ENCODE measurements around the gene CTSA. TPM values are rescaled to one million over a fixed set of nuclear protein-coding genes. Genes with fewer than 3 reads are reported as not detected.
"Not testable (repeated sequence)": the region's sequence is repeated elsewhere in the genome, so short reads cannot be mapped to it uniquely, and the experiment has no call there.

Gene CTSA
- total RNA-seq, 1 donor from 2014 or later, result 42.7 TPM

DNA sequence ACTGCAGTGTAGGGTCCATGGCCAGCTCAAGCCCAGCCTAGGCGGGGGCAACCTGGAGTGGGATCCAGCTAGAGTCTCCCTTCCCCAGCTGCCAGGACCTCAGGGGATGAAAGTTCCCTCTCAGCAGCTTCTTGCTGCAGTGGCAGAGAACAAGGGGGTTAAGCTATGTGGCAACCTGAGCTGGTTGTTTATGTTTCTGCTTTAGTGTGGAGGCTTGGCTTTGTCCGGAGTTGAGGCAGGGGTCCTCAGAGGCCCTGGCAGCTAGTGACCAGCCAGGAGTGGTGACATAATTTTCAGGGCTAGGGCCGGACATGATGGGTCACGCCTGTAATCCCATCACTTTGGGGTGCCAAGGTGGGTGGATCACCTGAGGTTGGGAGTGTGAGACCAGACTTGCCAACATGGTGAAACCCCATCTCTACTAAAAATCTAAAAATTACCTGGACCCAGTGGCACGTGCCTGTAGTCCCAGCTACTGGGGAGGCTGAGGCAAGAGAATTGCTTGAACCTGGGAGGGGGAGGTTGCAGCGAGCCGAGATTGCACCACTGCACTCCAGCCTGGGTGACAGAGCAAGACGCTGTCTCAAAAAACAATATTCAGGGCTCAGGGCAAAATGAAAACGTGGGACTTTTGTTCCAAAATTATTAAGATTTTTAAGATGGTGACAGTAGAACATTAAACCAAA lies 34.8 kb downstream of the CTSA start:
- TF ChIP-seq, protein P1, sequence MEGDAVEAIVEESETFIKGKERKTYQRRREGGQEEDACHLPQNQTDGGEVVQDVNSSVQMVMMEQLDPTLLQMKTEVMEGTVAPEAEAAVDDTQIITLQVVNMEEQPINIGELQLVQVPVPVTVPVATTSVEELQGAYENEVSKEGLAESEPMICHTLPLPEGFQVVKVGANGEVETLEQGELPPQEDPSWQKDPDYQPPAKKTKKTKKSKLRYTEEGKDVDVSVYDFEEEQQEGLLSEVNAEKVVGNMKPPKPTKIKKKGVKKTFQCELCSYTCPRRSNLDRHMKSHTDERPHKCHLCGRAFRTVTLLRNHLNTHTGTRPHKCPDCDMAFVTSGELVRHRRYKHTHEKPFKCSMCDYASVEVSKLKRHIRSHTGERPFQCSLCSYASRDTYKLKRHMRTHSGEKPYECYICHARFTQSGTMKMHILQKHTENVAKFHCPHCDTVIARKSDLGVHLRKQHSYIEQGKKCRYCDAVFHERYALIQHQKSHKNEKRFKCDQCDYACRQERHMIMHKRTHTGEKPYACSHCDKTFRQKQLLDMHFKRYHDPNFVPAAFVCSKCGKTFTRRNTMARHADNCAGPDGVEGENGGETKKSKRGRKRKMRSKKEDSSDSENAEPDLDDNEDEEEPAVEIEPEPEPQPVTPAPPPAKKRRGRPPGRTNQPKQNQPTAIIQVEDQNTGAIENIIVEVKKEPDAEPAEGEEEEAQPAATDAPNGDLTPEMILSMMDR (conservative IDR thresholded peaks at IDR 0.05; ENCODE audit: low read depth, low read length), result no peak
- H3K4me3 ChIP-seq (ENCODE audit: low read depth, low read length), result no peak overlapping the region
- DNase-seq (ENCODE audit: low read depth), result no peak

DNA sequence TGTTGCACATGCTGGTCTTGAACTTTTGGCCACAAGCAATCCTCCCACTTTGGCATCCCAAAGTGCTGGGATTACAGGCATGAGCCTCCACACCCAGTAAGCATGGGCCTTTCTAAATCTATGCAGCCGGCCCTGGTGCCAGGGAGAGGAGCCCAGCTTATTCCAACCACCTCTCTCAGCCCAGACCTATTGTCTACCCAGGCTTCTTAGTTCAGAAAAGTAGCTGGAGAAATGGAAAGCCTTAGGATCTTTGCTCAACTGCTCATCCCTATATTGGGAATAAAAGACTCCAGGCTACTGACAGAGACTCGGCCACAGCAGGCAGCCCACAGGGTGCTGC lies 35.6 kb downstream of the CTSA start:
- H3K4me3 ChIP-seq (ENCODE audit: low read depth, low read length), result no peak overlapping the region
- TF ChIP-seq, protein P1 (conservative IDR thresholded peaks at IDR 0.05; ENCODE audit: low read depth, low read length), result no peak
- DNase-seq (ENCODE audit: low read depth), result no peak

DNA sequence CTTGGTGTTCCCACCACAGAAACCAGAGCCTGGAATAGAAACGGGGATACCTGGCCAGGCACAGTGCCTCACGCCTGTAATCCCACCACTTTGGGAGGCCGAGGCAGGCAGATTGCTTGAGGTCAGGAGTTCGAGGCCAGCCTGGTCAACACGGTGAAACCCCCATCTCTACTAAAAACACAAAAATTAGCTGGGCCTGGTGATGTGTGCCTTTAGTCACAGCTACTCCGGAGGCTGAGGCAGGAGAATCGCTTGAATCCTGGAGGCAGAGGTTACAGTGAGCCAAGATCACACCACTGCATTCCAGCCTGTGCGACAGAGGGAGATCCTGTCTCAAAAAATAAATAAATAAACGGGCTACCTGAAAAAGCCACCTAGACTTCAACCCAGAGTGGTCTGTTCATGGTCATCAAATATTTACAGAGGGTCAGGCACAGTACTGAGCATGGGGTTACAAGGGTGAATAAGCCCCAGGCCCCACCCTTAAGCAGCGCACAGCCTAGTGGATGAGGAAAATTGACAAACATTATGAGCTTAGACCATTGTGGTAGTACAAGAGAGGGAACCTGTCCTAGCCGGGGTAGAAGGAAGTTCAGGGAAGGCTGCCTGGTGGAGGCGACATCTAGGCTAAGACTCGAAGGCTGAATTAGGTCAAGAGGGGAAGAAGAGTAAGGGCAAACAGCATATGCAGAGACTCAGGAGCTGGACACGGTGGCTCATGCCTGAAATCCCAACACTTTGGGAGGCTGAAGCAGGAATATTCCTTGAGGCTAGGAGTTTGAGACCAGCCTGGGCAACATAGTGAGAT lies 36.1 kb downstream of the CTSA start:
- DNase-seq (ENCODE audit: low read depth), result no peak
- H3K4me3 ChIP-seq (ENCODE audit: low read depth, low read length), result no peak overlapping the region
- TF ChIP-seq, protein P1 (conservative IDR thresholded peaks at IDR 0.05; ENCODE audit: low read depth, low read length), result no peak

DNA sequence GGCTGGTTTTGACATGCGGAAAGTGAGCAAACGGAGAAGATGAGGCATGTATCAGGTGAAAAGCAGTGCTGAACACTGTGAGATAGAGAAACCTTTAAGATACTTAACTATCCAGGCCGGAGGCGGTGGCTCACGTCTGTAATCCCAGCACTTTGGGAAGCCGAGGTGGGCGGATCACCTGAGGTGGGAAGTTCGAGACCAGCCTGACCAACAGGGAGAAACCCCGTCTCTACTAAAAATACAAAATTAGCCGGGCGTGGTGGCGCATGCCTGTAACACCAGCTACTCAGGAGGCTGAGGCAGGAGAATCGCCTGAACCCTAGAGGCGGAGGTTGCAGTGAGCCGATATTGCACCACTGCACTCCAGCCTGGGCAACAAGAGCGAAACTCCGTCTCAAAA lies 40.5 kb downstream of the CTSA start:
- not testable (repeated sequence) for H3K4me3 ChIP-seq (ENCODE audit: low read depth, low read length); DNase-seq (ENCODE audit: low read depth)

DNA sequence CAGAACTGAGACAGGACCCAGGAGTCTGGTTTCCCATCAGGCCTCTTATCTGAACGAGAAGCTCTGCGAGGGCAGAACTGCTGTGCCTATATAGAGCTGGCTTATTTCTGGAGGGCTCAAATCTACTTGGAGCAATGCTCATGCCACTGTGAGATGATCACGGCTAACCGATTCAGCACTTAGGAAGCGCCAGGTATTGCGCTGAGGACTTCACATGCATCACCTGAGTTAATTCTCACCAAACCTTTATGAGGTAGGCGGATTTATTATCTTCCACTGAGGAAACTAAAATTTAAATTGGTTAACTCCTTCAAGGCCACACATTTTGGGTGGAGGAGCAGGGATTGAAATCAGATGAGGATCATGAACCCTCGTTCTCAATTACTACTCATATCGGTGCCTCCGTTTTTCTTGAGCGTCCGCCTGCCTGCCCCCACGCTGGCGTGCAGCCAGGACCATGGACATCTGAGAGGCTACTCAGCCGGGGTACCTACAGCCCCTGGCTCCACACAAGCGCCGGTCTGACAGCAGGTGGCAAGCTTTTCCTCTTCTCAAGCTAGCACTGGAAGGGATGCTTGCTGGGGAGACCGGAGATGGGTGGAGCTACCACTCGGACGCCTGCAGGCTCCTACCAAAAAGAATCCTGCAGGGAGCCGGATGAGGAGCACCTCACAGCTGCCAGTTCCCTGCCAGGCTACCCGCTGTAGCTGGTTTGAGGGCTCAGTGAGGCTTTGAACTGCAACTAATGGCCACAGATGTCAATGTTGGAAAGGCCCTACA lies 42.3 kb downstream of the CTSA start:
- TF ChIP-seq, protein P1 (conservative IDR thresholded peaks at IDR 0.05; ENCODE audit: low read depth, low read length), result peak; percentile 44
- H3K4me3 ChIP-seq (ENCODE audit: low read depth, low read length), result peak overlapping the region; percentile 91
- no peak for DNase-seq (ENCODE audit: low read depth)

DNA sequence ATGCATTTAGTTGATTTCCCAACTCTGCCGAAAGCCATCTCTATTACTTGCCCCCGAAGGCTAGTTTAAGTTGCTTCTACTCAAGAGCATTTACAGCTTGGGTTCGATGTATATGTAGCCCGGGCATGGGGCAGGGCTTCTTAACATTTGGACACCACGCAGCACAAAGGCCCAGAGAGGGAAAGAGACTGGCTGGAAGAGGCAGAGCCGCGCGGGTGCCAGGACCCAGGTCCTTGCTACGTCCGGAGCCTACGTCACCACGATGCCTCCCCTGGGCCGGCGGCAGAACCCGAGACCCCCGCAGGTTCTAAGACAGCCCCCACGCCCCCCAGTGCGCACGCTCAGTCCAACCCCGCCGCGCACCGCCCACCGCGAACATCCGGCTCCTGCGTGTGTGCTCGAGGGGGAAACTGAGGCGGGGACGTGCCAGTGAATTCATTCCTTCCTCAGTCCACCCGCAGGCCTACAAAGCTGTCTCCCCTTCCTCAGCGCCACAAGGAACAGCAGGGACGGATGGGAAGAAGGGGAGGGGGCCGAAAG lies 43.0 kb downstream of the CTSA start:
- H3K4me3 ChIP-seq (ENCODE audit: low read depth, low read length), result peak overlapping the region; percentile 91
- TF ChIP-seq, protein P1 (conservative IDR thresholded peaks at IDR 0.05; ENCODE audit: low read depth, low read length), result no peak
- DNase-seq (ENCODE audit: low read depth), result no peak
